Heart left ventricle (tissue), 13 donors: Measurements from ENCODE around the gene CMPK2.

Source experiments
- POLR2A ChIP-seq, 2 donors: fragments of 450-650 bp; IDR thresholded peaks; one replicate each; pipeline ENCODE4 v1.6.1; 2017; ENCODE audit warnings: antibody characterized with exemption in 2 of 2, mild to moderate bottlenecking in 2 of 2, moderate library complexity in 2 of 2
- TF ChIP-seq, protein P1 (sequence below), 12 donors: fragments of 200-600 bp; sonication (generic) in 4 of 12; IDR thresholded peaks; one replicate each; pipeline versions ENCODE4 v1.5.0 to v1.8.0; 2018 to 2022; ENCODE audit warnings: antibody characterized with exemption in 12 of 12, mild to moderate bottlenecking in 5 of 12
- donor health status: ischemic (EF 13 %, LVEDD 7.1; RV severe dilation, severe dysfunction).
- donor health status: DM: no; HTN: yes; CAD: no.
- donor health status: DM: no; HTN: no; CAD: no.
- donor health status: ischemic (EF 25% LVEDD 6.9; RV normal size, moderate dysfunction).
- donor health status: ischemic (EF 25% LVEDD 5.7; RV mildly dilated, moderate dysfunction).
- donor health status: ischemic (EF 35%, LVEDD 5.7; RV mildly dilated, moderate dysfunction).
- donor health status: nonischemic (EF 11% LVEDD 7.7; RV severe dilation, severe dysfunction).
- donor health status: DM: yes; HTN: yes; CAD: no.
- donor health status: PGD.
- donor health status: ischemic (EF 29% LVEDD 5.4; RV normal size, mild dysfunction).
- donor health status: nonischemic (EF 23%, LVEDD 6.1; RV moderate dilation, normal function).

DNA sequence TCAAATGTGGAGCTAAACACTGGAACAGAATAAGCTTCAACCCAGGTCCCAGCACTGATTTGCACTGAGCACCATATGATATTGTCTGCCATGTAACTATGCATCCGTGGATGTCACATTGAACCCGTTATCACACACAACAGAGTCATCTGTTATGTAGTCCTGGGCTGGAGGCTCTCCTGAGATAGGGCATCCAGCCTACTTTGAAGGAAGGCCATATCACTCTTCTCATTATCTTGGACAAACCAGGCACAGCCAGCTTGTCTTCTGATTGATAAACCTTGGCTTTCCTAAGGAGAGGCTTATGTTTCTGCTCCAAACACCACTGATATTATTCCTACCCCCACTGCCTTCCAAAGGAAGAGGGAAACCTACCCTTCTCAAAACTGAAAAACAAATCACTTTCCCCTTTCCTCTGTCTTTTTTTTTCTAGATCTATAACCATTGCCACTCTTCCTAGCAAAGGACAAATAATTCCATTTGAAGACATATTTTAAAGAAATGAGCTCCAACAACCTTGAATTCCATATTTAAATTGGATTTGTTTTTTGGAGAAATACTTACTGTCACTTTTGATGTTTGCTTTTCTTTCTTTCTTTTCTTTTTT, 28.3 kb upstream of the CMPK2 start:
- no peak for TF ChIP-seq POLR2A (IDR thresholded peaks at IDR 0.05)
- TF ChIP-seq, protein P1, sequence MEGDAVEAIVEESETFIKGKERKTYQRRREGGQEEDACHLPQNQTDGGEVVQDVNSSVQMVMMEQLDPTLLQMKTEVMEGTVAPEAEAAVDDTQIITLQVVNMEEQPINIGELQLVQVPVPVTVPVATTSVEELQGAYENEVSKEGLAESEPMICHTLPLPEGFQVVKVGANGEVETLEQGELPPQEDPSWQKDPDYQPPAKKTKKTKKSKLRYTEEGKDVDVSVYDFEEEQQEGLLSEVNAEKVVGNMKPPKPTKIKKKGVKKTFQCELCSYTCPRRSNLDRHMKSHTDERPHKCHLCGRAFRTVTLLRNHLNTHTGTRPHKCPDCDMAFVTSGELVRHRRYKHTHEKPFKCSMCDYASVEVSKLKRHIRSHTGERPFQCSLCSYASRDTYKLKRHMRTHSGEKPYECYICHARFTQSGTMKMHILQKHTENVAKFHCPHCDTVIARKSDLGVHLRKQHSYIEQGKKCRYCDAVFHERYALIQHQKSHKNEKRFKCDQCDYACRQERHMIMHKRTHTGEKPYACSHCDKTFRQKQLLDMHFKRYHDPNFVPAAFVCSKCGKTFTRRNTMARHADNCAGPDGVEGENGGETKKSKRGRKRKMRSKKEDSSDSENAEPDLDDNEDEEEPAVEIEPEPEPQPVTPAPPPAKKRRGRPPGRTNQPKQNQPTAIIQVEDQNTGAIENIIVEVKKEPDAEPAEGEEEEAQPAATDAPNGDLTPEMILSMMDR (IDR thresholded peaks at IDR 0.05) = no peak
